Measurements from ENCODE around the gene STPG4.

Gene STPG4

DNA sequence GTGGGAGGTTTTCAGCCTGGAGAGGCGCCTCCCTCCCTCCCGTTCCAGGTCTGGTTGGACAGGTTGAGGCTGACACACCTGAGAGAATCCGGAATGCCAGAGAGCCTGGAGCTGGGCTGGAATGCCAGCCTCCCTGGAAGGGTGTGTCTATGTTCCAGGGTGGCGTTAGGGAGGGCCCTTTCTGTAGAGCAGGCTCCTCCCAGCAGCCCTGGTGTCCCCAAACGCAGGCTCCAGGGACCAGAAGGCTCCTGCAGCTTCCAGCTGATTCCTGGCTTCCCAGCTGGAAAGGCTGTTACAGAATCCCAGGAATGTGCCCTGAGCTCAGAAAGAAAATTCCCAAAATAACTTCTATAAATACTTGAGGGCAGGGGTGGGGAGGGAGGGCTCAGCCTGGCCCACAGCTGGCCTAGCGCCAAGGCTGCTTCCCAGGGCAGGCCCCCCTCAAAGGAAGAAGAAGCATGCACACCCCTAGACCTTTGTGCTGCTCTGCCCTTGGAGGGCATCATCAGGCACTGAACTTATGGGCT lies 85.4 kb downstream of the STPG4 start:
- no peak for DNase-seq

DNA sequence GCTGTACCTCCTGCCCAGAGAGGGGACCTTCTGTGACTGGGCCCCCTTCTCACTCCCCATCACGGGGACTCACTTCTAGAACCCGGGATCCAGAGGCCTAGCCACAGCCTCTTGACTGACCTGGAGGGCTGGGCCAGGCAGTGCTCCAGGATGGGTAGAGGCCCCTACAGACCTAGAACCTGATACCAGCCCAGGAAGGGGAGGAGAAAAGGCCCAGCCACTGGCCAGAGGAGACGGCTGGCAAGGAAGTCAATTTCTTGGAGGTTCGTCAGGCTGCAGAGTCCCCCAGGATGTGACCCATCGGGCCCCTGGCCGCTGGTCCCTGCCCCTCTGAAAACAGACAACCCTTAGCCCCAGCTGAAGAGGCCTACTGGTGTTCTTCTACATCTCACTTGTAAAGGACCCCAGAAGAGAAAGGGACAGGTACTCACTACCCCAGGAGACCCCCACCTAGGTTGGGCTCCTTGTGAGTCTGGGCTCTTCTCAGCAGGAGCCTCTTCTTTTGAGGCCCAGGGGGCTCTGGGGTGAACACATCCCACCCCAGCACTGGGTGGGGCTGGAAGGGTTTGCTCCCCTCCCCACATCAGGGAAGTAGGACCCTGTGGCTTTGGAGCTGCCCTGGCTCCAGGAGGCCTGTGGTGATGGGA lies 86.0 kb downstream of the STPG4 start:
- DNase-seq, result no peak

DNA sequence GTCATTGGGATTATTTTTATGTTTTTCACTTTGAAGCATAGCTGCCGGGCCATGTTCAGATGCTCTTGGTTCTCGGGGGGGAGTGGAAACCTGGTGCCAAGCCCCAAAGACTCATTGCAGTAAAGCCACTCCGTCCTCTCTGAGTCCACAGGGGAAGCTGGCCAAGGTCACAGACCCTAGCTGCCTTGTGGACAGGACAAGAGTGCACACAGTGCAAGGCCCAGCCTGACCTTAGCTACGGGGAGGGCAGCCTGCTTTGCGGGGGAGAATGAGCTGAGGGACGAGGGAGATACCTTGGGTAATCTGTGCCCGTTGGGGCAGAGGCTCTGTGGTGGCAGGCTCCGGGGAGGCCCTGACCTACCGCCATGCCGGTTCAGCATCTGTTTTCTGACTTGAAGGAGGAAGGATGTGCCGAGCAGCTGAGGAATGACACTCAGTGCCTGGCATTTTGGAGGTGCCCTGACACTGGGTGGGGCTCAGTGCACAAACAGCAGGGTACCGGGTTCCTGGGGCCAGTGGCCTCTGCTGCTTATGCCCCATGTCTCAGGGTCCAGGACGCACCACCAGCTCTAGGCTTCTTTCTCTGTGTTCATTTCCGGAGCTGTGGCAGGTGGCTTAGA lies 87.2 kb downstream of the STPG4 start:
- DNase-seq, result no peak

DNA sequence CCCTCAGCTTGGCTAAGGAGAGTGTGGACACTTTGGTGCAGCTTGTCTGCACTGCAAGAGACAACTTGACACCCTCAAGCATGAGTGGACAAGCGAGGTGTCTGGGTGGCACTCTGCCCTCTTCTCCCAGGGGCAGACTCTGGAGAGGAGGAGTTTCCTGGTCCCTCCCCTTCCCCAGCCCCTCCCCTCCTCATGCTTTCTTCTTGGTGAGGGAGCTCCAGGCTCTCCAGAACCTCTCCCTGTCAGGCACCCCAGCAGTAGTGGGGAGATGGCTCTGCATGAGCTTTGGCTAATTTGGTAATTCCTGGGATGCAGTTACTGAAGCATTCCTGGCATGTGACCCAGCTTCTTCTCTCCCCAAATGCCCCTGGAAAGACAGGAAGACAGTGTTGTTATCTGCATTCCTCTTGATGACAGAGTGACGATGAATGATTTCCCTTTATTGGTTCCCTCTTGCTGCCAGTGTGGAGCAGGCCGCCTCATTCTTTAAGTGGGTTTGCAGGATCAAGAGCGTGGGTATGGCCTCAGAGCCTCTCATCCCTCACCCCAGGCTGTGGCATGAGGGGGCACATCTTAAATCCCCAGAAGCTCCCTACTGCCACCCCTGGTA lies 89.2 kb downstream of the STPG4 start:
- DNase-seq, result no peak

DNA sequence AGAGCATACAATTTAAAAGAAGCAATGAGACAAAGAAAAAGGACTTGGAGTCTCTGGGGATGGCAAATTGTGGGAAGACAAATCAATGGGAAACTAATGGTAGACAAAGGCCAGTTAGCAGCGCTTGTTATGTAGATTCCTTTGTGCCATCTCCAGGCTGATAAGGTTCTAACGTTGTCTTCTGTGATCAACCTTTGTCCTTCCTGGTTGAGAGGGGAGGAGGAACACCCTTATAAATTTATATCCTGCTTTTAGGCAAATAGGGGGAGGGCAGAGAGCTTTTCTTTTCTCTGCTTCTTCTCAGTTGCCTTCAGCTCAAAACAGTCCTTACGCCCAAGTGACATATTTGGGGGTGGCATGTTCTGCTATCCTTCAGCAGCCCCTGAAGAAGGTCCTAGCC lies 89.8 kb downstream of the STPG4 start:
- no peak for DNase-seq

DNA sequence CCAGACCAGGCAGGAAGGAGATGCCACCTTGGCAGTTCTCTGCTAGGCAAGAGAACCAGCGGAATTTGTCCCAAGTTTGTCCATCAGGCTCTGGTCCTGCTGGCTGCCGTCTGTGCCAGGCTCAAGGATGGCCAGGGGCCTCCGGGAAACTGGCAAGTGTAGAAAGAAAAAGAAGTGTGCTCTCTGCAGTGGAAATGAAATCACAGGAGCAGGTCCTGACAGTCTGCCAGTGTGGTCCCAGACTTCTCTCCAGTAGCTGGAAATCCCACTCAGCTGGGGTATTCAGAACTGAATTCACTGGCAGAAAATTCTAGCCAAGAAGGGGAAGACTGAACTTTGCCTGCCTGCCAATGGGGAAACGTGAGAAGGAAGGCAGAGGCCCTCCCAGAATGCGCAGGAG lies 91.0 kb downstream of the STPG4 start:
- no peak for DNase-seq

DNA sequence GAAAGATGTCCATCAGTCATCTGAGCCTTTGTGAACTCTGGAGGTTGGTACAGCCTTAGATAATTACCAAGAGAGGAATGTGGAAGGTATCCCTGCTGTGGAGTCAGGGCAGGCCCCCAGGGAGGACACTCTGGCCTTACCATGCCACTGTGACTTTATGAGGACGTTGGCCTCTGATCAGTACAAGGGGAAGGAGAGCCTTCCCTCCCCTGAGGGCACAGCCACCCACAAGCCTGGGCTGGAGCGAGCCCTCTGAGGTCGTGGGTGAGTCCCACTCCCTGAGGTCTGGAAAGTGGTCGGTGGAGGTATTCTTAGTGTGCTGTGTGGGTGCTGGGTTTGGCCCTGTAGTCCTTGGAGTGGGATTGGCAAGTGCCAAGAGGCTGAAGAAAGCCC lies 91.6 kb downstream of the STPG4 start:
- DNase-seq, result no peak

DNA sequence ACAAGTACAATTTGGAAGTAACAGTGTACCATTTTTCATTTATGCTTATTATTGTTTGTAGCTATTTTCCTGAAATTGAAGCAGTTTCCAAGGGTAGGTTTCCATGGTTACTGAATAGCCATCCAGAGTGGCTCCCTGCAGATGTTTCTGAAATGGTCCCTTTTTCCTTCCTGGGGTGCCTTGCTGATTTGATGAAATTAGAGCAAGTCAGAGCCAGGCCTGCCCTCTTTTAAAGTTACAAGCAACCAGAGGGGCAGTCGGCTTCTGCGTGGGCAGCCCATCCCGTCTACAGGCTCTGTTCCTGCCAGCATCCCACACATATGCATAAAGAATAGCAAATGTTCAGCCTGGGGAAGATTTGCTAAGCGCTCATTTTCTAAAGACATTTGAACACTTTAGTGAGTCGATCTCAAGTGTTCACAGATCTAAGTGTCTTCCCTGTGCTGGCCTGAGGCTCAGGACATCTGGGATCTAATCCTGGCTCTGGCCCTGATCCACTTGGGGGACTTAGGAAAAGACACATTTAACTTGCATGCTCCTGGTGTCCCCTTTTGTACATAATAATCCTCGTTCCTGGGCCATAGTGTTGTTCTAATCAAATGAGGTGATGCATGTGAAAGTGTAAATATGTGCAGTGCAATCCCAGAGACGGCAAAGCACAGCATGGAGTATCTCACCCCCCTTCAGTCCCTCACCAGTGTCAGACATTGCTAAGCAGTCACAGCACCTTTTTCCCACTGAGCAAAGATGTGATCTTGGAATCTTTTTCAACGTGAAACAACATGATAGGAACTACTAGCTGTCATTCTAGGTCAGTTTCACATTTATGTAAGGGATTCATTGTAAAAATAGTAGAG lies 92.2 kb downstream of the STPG4 start:
- no peak for DNase-seq

DNA sequence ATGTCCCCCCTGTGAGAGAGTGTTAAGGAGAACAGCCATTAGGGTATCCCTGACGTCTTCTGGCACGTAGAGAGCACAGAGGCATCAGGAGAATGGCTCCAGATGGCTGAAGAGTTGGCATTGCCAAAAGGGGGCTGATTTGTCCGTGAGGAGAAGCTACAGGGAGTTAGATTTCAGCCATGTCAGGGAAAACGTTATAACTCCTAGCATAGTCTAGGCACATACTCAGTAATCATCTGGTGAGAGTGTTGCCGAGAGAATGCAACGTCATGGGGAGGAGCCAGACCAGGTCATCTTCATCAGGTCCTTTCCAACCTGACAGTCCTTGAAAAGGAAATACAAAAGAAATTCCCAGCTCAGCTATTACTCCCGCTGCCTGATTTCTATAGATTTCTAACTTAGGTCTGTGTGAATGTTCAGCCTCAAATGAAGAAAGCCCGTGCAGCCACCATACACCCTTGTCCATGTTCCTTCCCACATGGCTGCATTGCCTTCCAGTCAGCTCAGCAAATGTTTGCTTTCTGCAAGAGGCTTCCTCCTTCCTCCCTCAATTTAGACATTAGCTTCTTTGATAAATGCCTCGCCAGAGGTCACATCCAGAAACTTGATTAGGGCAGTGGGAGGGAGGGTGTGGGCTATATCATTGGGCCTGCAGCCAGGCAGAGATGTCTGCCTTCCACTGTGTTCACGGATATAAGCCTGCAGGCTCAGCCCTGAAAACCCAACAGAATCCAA lies 93.0 kb downstream of the STPG4 start:
- DNase-seq, result no peak

DNA sequence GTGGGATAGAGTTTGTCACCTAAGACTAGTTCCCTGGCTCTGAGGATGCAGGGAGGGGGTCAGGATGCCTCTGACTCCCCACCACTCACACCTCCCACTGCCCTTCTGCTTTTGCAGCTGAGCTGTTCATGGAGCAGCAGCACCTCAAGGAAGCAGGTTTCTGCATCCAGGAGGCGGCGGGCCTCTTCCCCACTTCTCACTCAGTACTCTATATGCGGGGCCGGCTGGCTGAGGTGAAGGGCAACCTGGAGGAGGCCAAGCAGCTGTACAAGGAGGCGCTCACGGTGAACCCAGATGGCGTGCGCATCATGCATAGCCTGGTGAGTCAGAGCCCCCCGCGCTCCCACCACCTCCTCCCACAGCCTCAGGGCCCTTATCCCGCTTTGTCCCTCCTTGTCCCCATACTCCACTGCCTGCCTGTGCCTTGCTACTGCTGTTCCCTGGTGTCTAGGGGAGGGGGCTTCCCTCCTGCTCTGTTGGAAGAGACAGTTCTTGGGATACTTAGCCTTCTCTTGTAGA lies 94.4 kb downstream of the STPG4 start:
- DNase-seq, result no peak

DNA sequence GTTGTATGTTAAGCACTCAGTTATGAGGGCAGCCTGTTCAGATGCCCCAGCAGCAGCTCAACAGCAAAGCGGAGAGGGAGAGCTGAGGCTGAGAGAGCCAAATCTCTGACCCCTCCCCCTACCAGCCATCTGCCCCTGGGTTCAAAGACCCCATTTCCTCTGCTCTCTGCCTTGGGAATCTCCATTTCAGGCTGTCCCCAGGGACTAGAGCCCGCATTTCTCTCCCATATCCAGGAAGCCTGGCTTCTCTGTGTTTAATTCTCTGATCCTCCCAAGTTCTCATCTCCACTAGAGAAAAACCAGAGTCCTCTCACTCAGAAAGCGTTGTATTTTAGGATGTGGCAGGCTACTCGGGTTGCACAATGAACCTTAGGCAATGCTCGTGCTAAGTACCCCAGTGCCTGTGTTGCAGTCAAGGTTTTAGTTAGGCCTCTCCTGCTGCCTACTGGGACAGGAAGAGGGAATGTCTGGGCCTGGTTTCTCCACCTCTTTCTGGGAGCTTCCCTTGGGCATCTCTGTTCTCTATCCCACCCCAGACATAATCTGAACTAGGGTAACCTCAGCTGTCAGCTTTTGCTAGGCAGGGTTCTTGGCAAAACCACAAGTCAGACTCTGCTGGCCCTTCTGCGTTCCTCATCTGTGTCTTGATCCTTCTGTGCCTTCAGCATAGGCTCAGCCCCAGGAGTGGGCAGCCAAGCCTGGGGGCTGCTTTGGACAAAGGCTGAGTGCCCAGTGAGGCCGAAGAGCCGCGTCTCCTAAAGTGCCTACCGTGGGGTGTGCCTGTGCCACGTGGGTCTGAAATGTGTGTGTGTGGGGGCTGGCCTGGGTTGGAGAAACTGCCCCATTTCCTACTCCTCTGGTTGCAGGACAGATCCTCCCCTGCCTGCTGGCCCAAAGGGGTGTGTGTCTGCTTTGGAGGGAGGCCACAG lies 96.8 kb downstream of the STPG4 start:
- DNase-seq, result peak; percentile 42

DNA sequence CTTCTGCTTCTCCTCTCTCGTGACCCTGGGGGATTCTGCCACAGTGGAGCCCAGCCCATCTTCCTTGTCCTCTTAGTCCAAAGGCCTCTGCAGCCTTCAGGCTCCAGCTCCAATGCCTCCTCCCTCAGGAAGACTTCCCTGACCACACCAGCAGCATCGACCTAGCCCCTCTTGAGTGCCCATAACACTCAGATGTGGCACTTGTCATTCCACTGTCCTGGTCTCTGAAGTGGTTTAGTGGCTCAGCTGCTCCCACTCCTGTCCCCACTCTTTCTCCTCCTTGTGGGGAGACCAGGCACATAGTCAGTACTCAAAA lies 97.5 kb downstream of the STPG4 start:
- DNase-seq, result no peak

DNA sequence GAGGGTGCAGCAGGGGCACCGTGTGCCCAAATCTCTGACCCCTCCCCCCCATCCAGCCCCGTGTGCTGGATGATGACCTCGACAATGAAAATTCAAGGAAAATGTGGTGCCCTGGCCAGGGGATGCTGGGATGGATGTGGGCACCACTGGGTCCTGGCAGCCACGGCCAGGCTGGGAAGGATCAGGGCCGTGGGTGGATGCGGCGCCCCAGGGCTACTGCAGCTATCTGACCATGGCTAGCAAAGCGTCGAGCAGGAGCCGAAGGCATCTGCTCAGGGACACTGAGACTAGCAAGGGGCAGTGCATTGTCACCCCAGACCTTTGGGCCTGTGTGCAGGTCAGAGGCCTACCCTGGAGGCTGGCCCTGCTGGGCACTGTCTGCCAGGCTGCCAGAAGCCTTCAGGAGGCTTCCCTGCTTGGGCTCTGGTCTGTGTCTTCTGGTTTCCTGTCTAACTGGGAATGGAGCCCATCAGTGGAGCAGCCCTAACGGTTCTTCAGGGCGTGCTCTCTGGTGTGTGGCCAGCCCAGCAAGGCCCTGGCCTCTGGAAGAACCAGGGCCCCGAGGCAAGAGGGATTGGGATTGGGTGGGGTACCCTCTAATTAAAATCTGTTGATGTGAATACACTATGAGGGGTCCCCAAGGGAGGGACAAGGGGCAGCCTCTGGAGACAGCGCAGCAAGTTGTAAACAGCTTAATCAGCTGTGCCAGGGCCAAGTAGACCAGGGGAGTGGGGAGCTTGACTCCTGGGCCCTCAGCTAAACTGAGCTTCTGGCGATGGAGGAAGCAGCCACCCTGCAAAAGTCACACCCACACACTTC lies 98.0 kb downstream of the STPG4 start:
- peak; percentile 72 for DNase-seq

DNA sequence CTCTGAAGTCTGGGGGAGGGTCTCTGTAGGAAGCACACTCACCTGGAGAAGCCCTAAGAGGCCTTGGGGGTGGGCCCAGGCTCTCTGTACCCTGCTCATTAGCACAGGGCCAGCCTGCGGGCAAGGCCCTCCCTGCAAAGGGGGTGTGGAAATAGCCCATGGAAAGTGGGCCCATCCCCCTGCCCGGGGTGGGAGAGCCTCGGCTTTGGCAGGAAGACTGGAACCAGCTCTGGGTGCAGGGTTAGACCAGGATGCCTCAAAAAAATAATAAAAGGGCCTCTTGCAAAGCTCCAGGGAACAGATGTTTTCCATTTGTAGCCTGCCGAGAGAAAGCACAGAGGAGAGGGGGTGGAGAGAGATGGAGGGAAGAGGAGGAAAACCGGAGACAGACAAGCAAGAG lies 98.7 kb downstream of the STPG4 start:
- DNase-seq, result no peak

DNA sequence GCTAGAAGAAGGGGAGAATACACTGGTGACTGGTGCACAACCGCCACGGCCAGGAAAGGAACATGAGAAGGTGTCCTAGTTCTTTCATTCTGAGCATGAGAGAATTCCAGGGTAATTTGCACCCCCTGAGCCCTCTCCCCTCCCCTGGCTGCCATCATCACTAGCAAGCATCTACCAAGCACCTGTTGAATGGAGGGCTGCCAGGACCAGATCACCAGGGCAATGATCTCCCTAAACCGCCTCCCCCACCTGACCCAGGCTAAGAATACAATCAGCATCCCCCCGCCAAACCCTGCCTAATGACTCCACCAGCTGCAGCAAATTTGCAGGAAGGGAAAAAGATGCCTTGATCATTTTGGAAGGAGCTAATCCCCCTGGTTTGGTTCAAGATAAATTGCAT lies 100.2 kb downstream of the STPG4 start:
- no peak for DNase-seq

DNA sequence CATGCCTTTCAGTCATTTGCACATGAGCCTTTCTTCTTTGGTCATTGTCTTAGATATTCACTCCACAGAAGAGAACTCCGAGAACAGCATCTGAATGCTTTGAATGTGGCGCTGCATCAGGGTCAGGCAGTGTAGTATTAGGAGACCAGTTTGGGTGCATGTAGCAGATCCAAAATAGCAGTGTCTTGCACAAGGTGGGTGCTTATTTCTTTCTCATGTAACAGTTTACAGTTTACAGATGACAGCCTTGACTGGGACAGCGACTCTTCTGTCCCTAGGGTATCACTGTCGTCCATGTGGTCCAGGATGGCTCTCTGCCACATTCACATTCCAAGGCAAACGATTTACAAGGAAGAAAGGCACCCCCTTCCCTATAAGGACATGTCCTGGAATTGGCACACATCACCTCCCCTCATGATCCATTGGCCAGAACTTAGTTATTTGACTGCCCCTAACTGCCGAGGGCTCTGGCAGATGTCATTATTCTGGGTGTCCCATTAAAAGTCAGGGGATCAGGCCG lies 101.0 kb downstream of the STPG4 start:
- no peak for DNase-seq

DNA sequence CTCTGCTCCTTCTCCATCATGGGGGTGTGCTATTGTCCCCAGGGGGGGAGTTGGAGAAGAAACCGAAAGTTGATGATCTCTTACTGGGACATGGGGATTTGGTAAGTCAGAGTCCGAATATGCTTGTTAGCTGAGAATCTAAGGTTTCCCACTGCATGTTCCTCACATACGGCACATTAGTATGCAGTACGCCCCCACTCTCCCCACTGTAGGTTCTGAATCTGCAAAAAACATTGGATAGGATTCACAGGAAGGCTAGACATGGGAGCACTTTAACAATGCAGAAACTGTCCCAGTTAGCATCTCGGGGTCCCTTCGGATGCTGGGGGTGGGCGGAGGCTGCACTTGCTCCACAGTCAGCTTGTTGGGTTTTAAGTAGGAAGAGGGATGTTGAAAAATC lies 102.3 kb downstream of the STPG4 start:
- DNase-seq, result no peak

DNA sequence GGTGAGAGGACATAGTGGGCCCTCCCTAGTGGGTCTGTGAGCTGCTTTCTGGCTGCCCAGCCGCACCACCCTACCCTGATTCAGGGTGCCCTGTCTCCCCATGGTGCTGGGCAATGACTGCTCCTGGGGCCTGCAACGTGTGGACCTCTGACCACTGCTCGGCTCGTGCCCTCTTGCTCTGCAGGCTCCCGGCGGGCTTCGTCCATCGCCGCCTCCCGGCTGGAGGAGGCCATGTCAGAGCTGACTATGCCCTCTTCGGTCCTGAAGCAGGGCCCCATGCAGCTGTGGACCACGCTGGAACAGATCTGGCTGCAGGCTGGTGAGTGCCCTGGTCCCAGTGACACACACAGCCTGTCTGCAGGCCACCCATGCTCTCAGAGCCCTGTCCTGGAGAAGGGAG lies 103.5 kb downstream of the STPG4 start:
- no peak for DNase-seq

DNA sequence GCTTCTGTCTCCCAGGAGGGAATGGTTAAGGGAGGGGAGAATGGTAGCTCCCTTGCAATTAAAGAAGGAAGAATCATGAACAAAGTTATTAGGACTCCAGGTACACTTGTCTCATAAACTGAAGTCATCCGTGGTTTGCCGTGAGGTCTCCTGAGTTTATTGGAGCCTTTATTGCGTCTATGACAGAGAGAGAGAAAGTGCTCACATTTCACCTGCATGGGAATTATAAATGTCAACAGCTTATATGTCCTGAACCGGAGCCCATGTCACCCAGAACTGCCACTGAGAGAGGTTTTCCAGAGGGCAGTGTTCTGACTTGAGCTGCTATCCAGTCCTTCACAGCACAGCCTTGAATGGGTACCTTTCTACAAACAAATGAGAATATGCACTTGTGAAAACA lies 104.3 kb downstream of the STPG4 start:
- no peak for DNase-seq

DNA sequence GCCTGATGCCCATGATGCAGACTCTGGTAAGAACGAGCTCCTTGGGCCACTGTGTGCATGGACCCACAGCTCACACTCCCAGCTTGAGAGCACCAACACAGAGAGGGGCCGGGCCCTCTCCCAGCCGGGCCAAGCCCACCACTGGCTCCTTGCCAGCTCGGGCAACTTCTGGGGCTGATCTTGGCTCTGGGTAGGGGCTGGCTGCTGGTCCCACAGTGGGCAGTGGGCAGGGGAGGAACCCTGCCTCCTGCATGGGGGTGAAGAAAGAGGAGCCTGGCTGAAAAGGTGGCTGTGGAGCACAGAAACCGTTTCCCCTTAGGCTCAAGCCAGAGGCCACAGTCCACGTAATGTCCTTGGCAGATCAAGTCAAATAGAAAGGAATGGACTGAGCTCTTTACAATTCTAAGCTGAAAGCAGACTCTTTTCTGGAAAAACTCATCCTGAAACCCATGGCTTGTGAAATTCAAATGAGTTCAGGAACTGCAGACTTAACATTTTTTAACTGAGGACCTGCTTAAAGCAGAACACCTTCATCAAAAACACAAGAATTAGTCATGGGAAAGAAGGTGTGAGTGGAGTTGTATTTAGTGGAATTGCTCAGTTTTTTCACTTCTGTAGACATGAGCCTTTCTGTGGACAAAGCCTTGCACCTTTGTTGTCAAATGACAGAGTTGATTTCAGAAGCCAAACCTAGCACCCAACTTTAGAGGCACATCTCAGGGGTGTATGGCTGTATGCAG lies 104.9 kb downstream of the STPG4 start:
- DNase-seq, result no peak
